A673 (cell line): ENCODE data around the gene PRKAG2. TPM values are rescaled to one million over a fixed set of nuclear protein-coding genes. Genes with fewer than 3 reads are reported as not detected.

Experiments used
- BruUV-seq: library from RNA; stranded (reverse); fragments of 400-500 nt; replicated peaks from 2 replicates; lab custom pipeline; 2021; lab: Mats Ljungman, UMichigan
- CTCF ChIA-PET: fragments of 300-600 bp; sonication (Branson Sonifier 250); formaldehyde crosslinking; loops from one replicate; lab custom pipeline; 2022; ENCODE audit warnings: antibody characterized with exemption; lab: Charles Lee
- POLR2A ChIA-PET: fragments of 300-600 bp; sonication (Branson Sonifier 250); formaldehyde crosslinking; loops from one replicate; lab custom pipeline; 2022; ENCODE audit warnings: antibody characterized with exemption; ENCODE audit not compliant: low non-redundant PET; lab: Charles Lee
- DNase-seq: peaks from one replicate; pipeline ENCODE4 v3.0.0-alpha.2; 2015; ENCODE audit warnings: low spot score
- H3K27ac ChIP-seq: fragments of 200-600 bp; sonication (generic); 2 replicates; pipeline ENCODE4 v1.5.1; 2016; ENCODE audit warnings: mixed run types, low read depth, mild to moderate bottlenecking, mixed read lengths, antibody characterized with exemption, low read length; ENCODE audit not compliant: poor library complexity, severe bottlenecking
- H3K27me3 ChIP-seq: fragments of 200-600 bp; sonication (generic); replicated peaks from 2 replicates; pipeline ENCODE4 v1.6.1; 2017; ENCODE audit warnings: mixed run types, low read depth, mild to moderate bottlenecking, mixed read lengths, antibody characterized with exemption, low read length; ENCODE audit not compliant: insufficient read depth, poor library complexity
- H3K36me3 ChIP-seq: fragments of 200-600 bp; sonication (generic); 2 replicates; pipeline ENCODE4 v1.6.1; 2016; ENCODE audit warnings: mixed run types, mild to moderate bottlenecking, mixed read lengths, antibody characterized with exemption, low read length; ENCODE audit not compliant: insufficient read depth, poor library complexity, severe bottlenecking
- H3K4me1 ChIP-seq: fragments of 200-600 bp; sonication (generic); 2 replicates; pipeline ENCODE4 v1.6.1; 2017; ENCODE audit warnings: mixed run types, mild to moderate bottlenecking, mixed read lengths, antibody characterized with exemption, low read length; ENCODE audit not compliant: insufficient read depth, poor library complexity, severe bottlenecking
- H3K4me3 ChIP-seq: fragments of 200-600 bp; sonication (generic); 2 replicates; pipeline ENCODE4 v1.5.1; 2016; ENCODE audit warnings: low read depth, mixed run types, mild to moderate bottlenecking, mixed read lengths, low read length; ENCODE audit not compliant: poor library complexity, severe bottlenecking
- H3K9me3 ChIP-seq: fragments of 200-600 bp; sonication (generic); 2 replicates; pipeline ENCODE4 v1.6.1; 2016; ENCODE audit warnings: mixed run types, low read depth, mild to moderate bottlenecking, mixed read lengths, antibody characterized with exemption, low read length; ENCODE audit not compliant: poor library complexity, severe bottlenecking
- CTCF ChIP-seq: fragments of 300-800, 200-600 bp; sonication (generic); conservative IDR thresholded peaks from 2 replicates; pipeline ENCODE4 v1.5.1; 2017; ENCODE audit warnings: low read depth, mild to moderate bottlenecking, antibody characterized with exemption, low read length, moderate library complexity, mixed read lengths
- EZH2 ChIP-seq: fragments of 200-600 bp; sonication (generic); IDR thresholded peaks from 2 replicates; pipeline ENCODE4 v1.6.1; 2017; ENCODE audit warnings: borderline replicate concordance, low read depth, mild to moderate bottlenecking, mixed read lengths, antibody characterized with exemption, low read length; ENCODE audit not compliant: poor library complexity, severe bottlenecking
- intact Hi-C: fragments of 100-400 bp; cut with micrococcal nuclease; formaldehyde crosslinking; loops from one replicate; pipeline ENCODE4 v1.10.0; 2022; ENCODE audit not compliant: unreplicated experiment
- total RNA-seq: library from RNA; stranded (reverse); gene quantifications from 2 replicates; pipeline ENCODE4 v1.2.3, GENCODE V29; 2021

The PRKAG2 gene
- total RNA-seq, 1 experiment from 2014 or later: 11.6 TPM

- no peak for DNase-seq
- H3K27ac ChIP-seq: no peak overlapping the region
- H3K27me3 ChIP-seq: no peaks in the 10 kb centered on the region
- TF ChIP-seq EZH2 (no peak), CTCF (no peak)
- ChIA-PET POLR2A (no interaction called here), CTCF (no interaction called here)
- no peak overlapping the region for H3K4me3 ChIP-seq
- H3K9me3 ChIP-seq: no peaks in the 10 kb centered on the region
- H3K36me3 ChIP-seq: no peaks in the 10 kb centered on the region
- no TSS peak for BruUV-seq
- H3K4me1 ChIP-seq: no peaks in the 10 kb centered on the region
- intact Hi-C loops: no loop called here
Observed at GRCh38 chr7:151697942-151698341, 179.0 kb downstream of the PRKAG2 start.

- CTCF ChIA-PET: no interaction called here
- no peaks in the 10 kb centered on the region for H3K9me3 ChIP-seq
- TF ChIP-seq EZH2 (no peak), CTCF (no peak)
- POLR2A ChIA-PET: no interaction called here
- H3K36me3 ChIP-seq: no peaks in the 10 kb centered on the region
- no peak overlapping the region for H3K27ac ChIP-seq
- H3K27me3 ChIP-seq: no peaks in the 10 kb centered on the region
- BruUV-seq: no TSS peak
- H3K4me3 ChIP-seq: no peak overlapping the region
- no peaks in the 10 kb centered on the region for H3K4me1 ChIP-seq
- intact Hi-C loops: no loop called here
- no peak for DNase-seq
Observed at GRCh38 chr7:151697515-151697895, 179.4 kb downstream of the PRKAG2 start.

DNA sequence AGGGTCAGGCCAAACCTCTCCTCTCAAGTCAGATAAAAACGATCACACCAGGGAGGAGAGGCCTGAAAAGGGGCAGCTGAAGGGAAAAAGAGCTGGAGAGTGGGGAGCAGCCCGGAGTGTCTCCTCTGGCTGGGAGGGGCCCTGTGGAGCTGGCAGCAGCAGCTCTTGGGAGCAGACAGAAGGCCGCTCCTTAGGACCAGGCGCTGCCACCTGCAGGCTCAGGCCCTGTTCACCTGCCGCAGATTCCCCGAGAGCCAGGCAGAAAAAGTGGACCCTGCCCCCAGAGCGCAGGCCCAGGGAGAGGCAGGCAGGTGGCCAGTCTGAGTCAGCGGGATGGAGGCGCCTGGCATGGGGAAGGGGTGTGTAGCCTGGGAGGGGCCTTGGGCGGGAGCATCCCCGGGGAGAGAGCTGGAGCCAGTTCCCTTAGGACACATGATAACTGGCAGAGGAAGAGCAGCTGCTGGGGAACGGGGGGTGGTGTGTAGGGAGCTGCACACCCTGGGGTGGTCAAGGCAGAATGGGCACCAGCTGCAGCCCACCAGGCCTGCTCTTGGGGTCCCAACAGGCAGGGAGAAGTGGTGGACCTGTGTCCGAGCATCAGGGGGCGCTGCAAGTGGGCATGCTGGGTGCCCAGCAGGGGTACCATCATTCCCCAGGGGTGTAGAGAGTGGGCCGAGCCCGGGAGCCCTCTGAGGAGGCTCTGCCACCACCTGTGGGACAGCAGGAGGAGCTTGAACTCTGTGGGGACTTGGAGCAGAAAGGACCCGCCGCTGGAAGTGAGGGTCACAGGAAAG is 180.0 kb downstream of the PRKAG2 start:
- no peak overlapping the region for H3K4me3 ChIP-seq
- intact Hi-C loops: no loop called here
- H3K9me3 ChIP-seq: no peaks in the 10 kb centered on the region
- no TSS peak for BruUV-seq
- H3K27ac ChIP-seq: no peak overlapping the region
- ChIA-PET POLR2A (interaction anchor here (0.6 kb wide), 1 partner anchor 48 kb away, joined by 3 read pairs; no protein-coding TSS in a partner anchor), CTCF (no interaction called here)
- TF ChIP-seq CTCF (no peak), EZH2 (no peak)
- H3K27me3 ChIP-seq: no peaks in the 10 kb centered on the region
- DNase-seq: no peak
- H3K36me3 ChIP-seq: no peaks in the 10 kb centered on the region
- H3K4me1 ChIP-seq: no peaks in the 10 kb centered on the region
